Astrocyte of the spinal cord (primary cell): ENCODE measurements around the gene VPS41.

Experiments used
- DNase-seq: peaks from one replicate; pipeline ENCODE4 v3.0.0; 2011; ENCODE audit warnings: low read depth, low spot score
- H3K4me3 ChIP-seq: 2 replicates; pipeline ENCODE4 v1.5.1; 2011; ENCODE audit warnings: low read depth, mild to moderate bottlenecking, low read length, moderate library complexity
- in situ Hi-C: cut with HindIII; loops from 2 replicates; pipeline ENCODE4 v1.10.0; 2017; ENCODE audit warnings: low sequenced_read_pairs
- TF ChIP-seq, protein P1 (sequence below): IDR thresholded peaks from 2 replicates; pipeline ENCODE4 v1.5.1; 2012; ENCODE audit warnings: low read depth, mild to moderate bottlenecking, low read length, inconsistent platforms

Gene VPS41

DNA sequence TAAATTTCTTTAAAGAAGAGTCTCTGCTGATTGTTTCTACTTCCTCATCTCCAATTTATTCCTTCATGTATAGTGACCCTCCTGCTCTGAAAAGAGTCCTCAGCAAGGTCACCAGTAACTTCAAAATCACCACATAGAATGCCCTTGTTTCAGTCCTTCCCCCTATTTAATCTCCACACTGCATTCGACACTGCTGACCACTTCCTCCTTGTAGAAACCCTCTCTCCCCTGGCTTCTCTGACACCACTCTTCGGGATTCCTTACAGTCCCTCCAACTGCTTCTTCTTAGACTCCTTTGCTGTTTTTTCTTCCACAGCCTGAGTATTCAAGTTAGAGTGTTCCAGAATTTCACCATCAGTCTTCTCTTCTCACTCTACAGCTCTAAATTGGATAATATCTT, 89.5 kb downstream of the VPS41 start:
- in situ Hi-C loops: no loop called here
- TF ChIP-seq, protein P1, sequence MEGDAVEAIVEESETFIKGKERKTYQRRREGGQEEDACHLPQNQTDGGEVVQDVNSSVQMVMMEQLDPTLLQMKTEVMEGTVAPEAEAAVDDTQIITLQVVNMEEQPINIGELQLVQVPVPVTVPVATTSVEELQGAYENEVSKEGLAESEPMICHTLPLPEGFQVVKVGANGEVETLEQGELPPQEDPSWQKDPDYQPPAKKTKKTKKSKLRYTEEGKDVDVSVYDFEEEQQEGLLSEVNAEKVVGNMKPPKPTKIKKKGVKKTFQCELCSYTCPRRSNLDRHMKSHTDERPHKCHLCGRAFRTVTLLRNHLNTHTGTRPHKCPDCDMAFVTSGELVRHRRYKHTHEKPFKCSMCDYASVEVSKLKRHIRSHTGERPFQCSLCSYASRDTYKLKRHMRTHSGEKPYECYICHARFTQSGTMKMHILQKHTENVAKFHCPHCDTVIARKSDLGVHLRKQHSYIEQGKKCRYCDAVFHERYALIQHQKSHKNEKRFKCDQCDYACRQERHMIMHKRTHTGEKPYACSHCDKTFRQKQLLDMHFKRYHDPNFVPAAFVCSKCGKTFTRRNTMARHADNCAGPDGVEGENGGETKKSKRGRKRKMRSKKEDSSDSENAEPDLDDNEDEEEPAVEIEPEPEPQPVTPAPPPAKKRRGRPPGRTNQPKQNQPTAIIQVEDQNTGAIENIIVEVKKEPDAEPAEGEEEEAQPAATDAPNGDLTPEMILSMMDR: no peak
- no peak overlapping the region for H3K4me3 ChIP-seq
- no peak for DNase-seq

DNA sequence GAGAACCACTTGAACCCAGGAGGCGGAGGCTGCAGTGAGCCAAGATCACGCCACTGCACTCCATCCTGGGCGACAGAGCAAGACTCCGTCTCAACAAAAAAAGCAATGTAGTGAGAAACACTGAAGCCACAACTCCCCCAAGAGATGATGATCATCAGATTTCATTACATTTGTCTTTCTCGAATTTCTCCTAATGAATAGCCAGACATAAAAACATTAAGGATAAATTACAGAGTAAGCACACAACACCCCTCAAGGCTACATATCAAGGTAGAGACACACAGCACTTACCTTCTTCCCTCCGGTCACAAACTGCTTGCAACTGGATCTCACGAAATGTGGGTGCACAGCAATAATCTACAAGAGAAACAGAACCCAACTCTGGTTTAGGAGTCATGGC, 91.5 kb downstream of the VPS41 start:
- H3K4me3 ChIP-seq: no peak overlapping the region
- TF ChIP-seq, protein P1: no peak
- DNase-seq: no peak
- in situ Hi-C loops: no loop called here

DNA sequence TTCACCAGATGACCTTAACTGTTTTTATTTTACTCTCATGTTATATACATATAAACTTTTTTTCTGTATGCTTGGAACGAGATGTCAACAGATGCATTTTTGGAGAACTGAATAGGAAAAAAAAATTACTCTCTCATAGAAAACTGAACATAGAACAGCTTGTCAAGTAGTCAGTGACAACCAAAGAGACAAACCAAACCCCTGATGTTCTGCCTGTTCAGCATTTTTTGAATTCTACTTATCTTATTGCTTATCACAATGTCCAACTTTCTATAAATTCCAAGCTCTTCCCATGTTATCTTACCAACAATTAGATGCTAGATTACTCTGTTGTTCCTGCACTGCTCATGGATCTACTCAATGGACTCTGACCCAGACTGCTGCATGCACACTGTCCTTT, 95.2 kb downstream of the VPS41 start:
- DNase-seq: no peak
- H3K4me3 ChIP-seq: no peak overlapping the region
- TF ChIP-seq, protein P1: no peak
- in situ Hi-C loops: no loop called here

DNA sequence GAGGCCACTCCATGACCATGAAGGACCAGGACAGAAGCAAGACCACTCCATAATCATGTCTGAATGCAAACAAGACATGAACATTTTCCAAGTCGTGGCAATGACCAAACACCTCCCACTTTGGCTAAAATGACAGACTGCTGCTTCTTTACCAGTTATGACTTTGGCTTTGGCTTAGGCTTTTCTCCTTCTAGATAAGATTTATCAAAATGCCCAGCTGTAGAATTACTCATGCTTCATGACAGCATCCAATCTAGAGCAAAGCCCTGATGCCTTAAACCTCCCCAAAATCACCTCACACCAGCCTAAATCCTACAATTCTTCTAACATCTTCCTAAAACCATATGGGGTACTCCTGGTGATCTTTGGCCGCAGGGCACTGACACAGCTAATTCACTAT, 102.1 kb downstream of the VPS41 start:
- no peak for DNase-seq
- TF ChIP-seq, protein P1: no peak
- in situ Hi-C loops: no loop called here
- no peak overlapping the region for H3K4me3 ChIP-seq

DNA sequence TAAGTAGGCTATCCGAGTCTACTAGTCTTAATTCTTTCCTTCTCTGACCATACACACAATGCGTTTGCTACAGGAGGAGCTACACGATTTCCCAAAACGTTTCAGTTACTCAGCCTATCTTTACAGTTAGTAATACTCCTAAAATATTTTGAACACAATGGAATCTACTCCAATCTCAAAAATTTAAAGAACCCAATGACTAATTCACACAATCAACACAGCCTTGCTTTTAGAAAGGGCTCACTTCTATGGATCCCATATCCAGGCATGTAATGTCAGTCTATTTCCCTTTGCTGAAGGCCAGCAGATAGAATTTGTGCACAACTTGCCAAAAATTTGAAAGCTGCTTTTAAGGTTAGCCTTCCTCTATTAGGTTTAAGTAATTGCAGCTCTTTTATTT, 107.2 kb downstream of the VPS41 start:
- DNase-seq: no peak
- in situ Hi-C loops: no loop called here
- TF ChIP-seq, protein P1: no peak
- H3K4me3 ChIP-seq: no peak overlapping the region

DNA sequence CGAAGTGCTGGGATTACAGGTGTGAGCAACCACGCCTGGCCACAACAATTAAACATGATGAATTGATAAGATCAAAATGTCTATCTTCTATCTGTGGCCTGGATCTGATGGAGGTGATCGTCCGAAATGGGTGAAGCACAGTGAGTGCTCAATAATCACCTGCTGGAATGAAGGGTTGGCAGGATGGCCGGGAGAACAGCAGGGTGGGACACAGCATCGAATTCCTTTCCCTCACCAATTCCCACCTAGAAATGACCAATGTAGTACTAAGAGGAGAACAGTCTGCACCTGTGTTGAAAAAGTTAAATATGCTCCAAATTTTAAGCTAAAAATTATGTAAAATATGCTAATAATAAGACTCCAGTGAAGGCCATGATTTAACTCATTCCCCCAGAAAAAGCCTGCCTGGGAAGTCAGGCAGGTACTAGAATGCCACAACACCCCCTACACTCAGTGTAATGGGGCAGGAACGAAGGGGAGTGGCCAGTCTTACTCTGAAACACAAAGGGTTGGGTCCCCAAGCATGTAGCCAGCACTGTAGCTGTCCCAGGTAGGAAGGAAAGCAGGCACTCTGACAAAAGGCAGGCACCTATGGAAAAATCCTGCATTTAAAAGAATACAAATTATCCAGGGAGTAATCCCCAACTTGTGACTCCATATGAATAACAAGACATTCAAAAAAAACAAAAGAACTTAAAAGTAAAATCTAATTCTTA, 110.3 kb downstream of the VPS41 start:
- DNase-seq: no peak
- TF ChIP-seq, protein P1: no peak
- no peak overlapping the region for H3K4me3 ChIP-seq
- in situ Hi-C loops: no loop called here
